Activated B cell treated with CpG ODN at 0.5 μM for 24 hours (primary cell): ENCODE results near the gene ACYP1. TPM values are rescaled to one million over a fixed set of nuclear protein-coding genes. Genes with fewer than 3 reads are reported as not detected.

Experiments
- ATAC-seq: fragments of 200-7000 bp; cut with Tn5 transposase; one replicate; pipeline ENCODE4 v1.10.0; 2021; ENCODE audit warnings: low read depth, mild to moderate bottlenecking, moderate library complexity
- CTCF ChIA-PET: fragments of 350-600 bp; sonication (Branson Sonifier 250); formaldehyde crosslinking; loops from one replicate; lab custom pipeline; 2021; ENCODE audit warnings: antibody characterized with exemption; lab: Charles Lee
- POLR2A ChIA-PET: fragments of 350-600 bp; sonication (Branson Sonifier 250); formaldehyde crosslinking; loops from one replicate; lab custom pipeline; 2021; ENCODE audit warnings: antibody characterized with exemption; lab: Charles Lee
- DNase-seq: peaks from one replicate; pipeline ENCODE4 v3.0.0; 2022
- H3K27ac Mint-ChIP-seq: one replicate; pipeline ENCODE4 v1.8.0; 2020; ENCODE audit warnings: mixed read lengths
- H3K27me3 Mint-ChIP-seq: one replicate; pipeline ENCODE4 v1.8.0; 2021; ENCODE audit warnings: mixed read lengths
- H3K36me3 Mint-ChIP-seq: one replicate; pipeline ENCODE4 v1.8.0; 2021; ENCODE audit warnings: low read depth, mixed read lengths
- H3K4me1 Mint-ChIP-seq: one replicate; pipeline ENCODE4 v1.8.0; 2021; ENCODE audit warnings: mixed read lengths
- H3K4me3 Mint-ChIP-seq: one replicate; pipeline ENCODE4 v1.8.0; 2020; ENCODE audit warnings: mild to moderate bottlenecking, mixed read lengths
- H3K9me3 Mint-ChIP-seq: one replicate; pipeline ENCODE4 v1.8.0; 2020; ENCODE audit warnings: mixed read lengths
- intact Hi-C: fragments of 100-400 bp; cut with micrococcal nuclease; formaldehyde crosslinking; loops from one replicate; pipeline ENCODE4 v1.15.1; 2024
- total RNA-seq: library from RNA; stranded (reverse); gene quantifications from 2 replicates; pipeline ENCODE4 v1.2.3, GENCODE V29; 2022
- TF ChIP-seq, protein P1 (sequence below): fragments of 200-600 bp; IDR thresholded peaks from one replicate; pipeline ENCODE4 v1.8.0; 2022; ENCODE audit warnings: antibody characterized with exemption, mild to moderate bottlenecking

The ACYP1 gene
- total RNA-seq, 1 donor from 2014 or later: 25.9 TPM

GRCh38 chr14:75040959-75041358 is 22.9 kb downstream of the ACYP1 start:
- Mint-ChIP-seq H3K36me3 (peaks cover 42% of the 10 kb centered on the region), H3K4me3 (no peak overlapping the region), H3K9me3 (no peaks in the 10 kb centered on the region), H3K27me3 (no peaks in the 10 kb centered on the region), H3K4me1 (peaks cover 17% of the 10 kb centered on the region), H3K27ac (no peak overlapping the region)
- ChIA-PET CTCF (no interaction called here), POLR2A (no interaction called here)
- no peak for ATAC-seq
- DNase-seq: no peak
- TF ChIP-seq, protein P1, sequence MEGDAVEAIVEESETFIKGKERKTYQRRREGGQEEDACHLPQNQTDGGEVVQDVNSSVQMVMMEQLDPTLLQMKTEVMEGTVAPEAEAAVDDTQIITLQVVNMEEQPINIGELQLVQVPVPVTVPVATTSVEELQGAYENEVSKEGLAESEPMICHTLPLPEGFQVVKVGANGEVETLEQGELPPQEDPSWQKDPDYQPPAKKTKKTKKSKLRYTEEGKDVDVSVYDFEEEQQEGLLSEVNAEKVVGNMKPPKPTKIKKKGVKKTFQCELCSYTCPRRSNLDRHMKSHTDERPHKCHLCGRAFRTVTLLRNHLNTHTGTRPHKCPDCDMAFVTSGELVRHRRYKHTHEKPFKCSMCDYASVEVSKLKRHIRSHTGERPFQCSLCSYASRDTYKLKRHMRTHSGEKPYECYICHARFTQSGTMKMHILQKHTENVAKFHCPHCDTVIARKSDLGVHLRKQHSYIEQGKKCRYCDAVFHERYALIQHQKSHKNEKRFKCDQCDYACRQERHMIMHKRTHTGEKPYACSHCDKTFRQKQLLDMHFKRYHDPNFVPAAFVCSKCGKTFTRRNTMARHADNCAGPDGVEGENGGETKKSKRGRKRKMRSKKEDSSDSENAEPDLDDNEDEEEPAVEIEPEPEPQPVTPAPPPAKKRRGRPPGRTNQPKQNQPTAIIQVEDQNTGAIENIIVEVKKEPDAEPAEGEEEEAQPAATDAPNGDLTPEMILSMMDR: no peak
- intact Hi-C loops: no loop called here

GRCh38 chr14:75040507-75040906 is 23.3 kb downstream of the ACYP1 start:
- ChIA-PET CTCF (no interaction called here), POLR2A (no interaction called here)
- Mint-ChIP-seq H3K36me3 (peaks cover 45% of the 10 kb centered on the region), H3K27ac (no peak overlapping the region), H3K4me3 (no peak overlapping the region), H3K9me3 (no peaks in the 10 kb centered on the region), H3K4me1 (peaks cover 14% of the 10 kb centered on the region), H3K27me3 (no peaks in the 10 kb centered on the region)
- TF ChIP-seq, protein P1: no peak
- ATAC-seq (no peak), DNase-seq (no peak)
- intact Hi-C loops: no loop called here

GRCh38 chr14:75032939-75033338 is 30.9 kb downstream of the ACYP1 start:
- H3K4me1 Mint-ChIP-seq: no peaks in the 10 kb centered on the region
- H3K27me3 Mint-ChIP-seq: no peaks in the 10 kb centered on the region
- H3K36me3 Mint-ChIP-seq: peaks cover 68% of the 10 kb centered on the region
- TF ChIP-seq, protein P1: no peak
- ChIA-PET POLR2A (no interaction called here), CTCF (no interaction called here)
- no peaks in the 10 kb centered on the region for H3K9me3 Mint-ChIP-seq
- H3K4me3 Mint-ChIP-seq: no peak overlapping the region
- no peak overlapping the region for H3K27ac Mint-ChIP-seq
- intact Hi-C loops: no loop called here
- ATAC-seq: no peak
- DNase-seq: no peak

DNA sequence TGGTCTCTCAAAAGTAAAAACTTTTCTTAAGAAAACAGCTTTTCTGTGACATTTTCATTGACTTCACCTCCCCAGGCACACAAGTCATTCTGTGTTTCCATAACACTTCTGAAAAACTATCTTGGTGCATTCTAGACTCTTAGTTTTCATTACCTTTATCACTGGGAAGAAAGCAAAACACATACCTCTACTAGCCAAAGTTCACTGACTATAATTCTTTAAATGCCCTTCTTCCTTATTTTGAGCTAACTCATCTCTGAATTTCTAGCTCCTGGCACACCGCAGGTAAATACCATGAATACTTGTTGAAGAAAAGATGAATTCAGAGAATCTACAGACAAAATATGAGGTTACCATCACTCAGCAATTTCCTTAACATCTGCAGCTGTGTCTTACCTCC is 33.7 kb downstream of the ACYP1 start:
- ATAC-seq (no peak), DNase-seq (no peak)
- ChIA-PET CTCF (interaction anchor here (1.2 kb wide), 1 partner anchor 125 kb away, joined by 3 read pairs; no protein-coding TSS in a partner anchor), POLR2A (no interaction called here)
- Mint-ChIP-seq H3K9me3 (no peaks in the 10 kb centered on the region), H3K4me3 (no peak overlapping the region), H3K27me3 (no peaks in the 10 kb centered on the region), H3K36me3 (peaks cover 53% of the 10 kb centered on the region), H3K4me1 (no peaks in the 10 kb centered on the region), H3K27ac (no peak overlapping the region)
- intact Hi-C loops: no loop called here
- TF ChIP-seq, protein P1: no peak

GRCh38 chr14:75025876-75026275 is 37.9 kb downstream of the ACYP1 start:
- no peak overlapping the region for H3K27ac Mint-ChIP-seq
- no peak for DNase-seq
- no peaks in the 10 kb centered on the region for H3K27me3 Mint-ChIP-seq
- TF ChIP-seq, protein P1: no peak
- CTCF ChIA-PET: no interaction called here
- no peaks in the 10 kb centered on the region for H3K9me3 Mint-ChIP-seq
- peaks cover 45% of the 10 kb centered on the region for H3K36me3 Mint-ChIP-seq
- intact Hi-C loops: no loop called here
- POLR2A ChIA-PET: no interaction called here
- H3K4me3 Mint-ChIP-seq: no peak overlapping the region
- H3K4me1 Mint-ChIP-seq: no peaks in the 10 kb centered on the region
- ATAC-seq: no peak
